GM20000 (cell line): ENCODE measurements around the gene ZBTB5.

ENCODE experiments used
- DNase-seq: peaks from one replicate; pipeline ENCODE4 v3.0.0; 2012; ENCODE audit warnings: low spot score
- CTCF ChIP-seq: IDR thresholded peaks from 2 replicates; pipeline ENCODE4 v1.5.1; 2012; ENCODE audit warnings: mild to moderate bottlenecking, control low read depth; ENCODE audit errors: extremely low read depth, missing control alignments

Gene ZBTB5

GRCh38 chr9:37437010-37437409 lies 28.2 kb downstream of the ZBTB5 start:
- no peak for DNase-seq
- TF ChIP-seq CTCF = no peak

GRCh38 chr9:37436540-37436939 lies 28.7 kb downstream of the ZBTB5 start:
- no peak for DNase-seq
- no peak for TF ChIP-seq CTCF

- DNase-seq = no peak
- no peak for TF ChIP-seq CTCF
Measured at GRCh38 chr9:37433867-37434371, 31.3 kb downstream of the ZBTB5 start.

- DNase-seq = no peak
- TF ChIP-seq CTCF = no peak
Measured at GRCh38 chr9:37432020-37432419, 33.2 kb downstream of the ZBTB5 start.

- TF ChIP-seq CTCF = no peak
- no peak for DNase-seq
Measured at GRCh38 chr9:37430841-37431597, 34.2 kb downstream of the ZBTB5 start.

GRCh38 chr9:37429441-37430285 lies 35.6 kb downstream of the ZBTB5 start:
- TF ChIP-seq CTCF = no peak

GRCh38 chr9:37428345-37428744 lies 36.9 kb downstream of the ZBTB5 start:
- no peak for TF ChIP-seq CTCF
- DNase-seq = no peak

More at GRCh38 chr9:37429441-37430285, 35.6 kb downstream of the ZBTB5 start:
- no peak for DNase-seq
